Caco-2 (cell line): Measurements from ENCODE around the gene IRF4. TPM values are rescaled to one million over a fixed set of nuclear protein-coding genes. Genes with fewer than 3 reads are reported as not detected.

Source experiments
- BruUV-seq: library from RNA; stranded (reverse); fragments of 400-500 nt; replicated peaks from 2 replicates; lab custom pipeline; 2021; lab: Mats Ljungman, UMichigan
- CTCF ChIA-PET: fragments of 300-600 bp; sonication (Branson Sonifier 250); formaldehyde crosslinking; loops from one replicate; lab custom pipeline; 2022; ENCODE audit warnings: antibody characterized with exemption; lab: Charles Lee
- POLR2A ChIA-PET: fragments of 300-600 bp; sonication (Branson Sonifier 250); formaldehyde crosslinking; loops from one replicate; lab custom pipeline; 2022; ENCODE audit warnings: antibody characterized with exemption; lab: Charles Lee
- DNase-seq, 2 experiments: peaks; one replicate each; pipeline versions ENCODE4 v3.0.0 to v3.0.0-alpha.2; 2020 to 2022
- H3K27me3 ChIP-seq: replicated peaks from 2 replicates; pipeline ENCODE4 v1.6.0; 2011; ENCODE audit warnings: low read length; ENCODE audit not compliant: control insufficient read depth, insufficient read depth
- H3K36me3 ChIP-seq: 2 replicates; pipeline ENCODE4 v1.5.1; 2011; ENCODE audit warnings: low read length; ENCODE audit not compliant: control insufficient read depth, insufficient read depth
- H3K4me1 ChIP-seq: fragments of 250-450 bp; sonication (Bioruptor Pico); 2 replicates; pipeline ENCODE4 v1.5.1; 2020; ENCODE audit warnings: mild to moderate bottlenecking
- H3K4me3 ChIP-seq: 2 replicates; pipeline ENCODE4 v1.5.1; 2011; ENCODE audit warnings: low read depth, mild to moderate bottlenecking, control low read depth, low read length
- H3K9me3 ChIP-seq: fragments of 250-450 bp; sonication (Bioruptor Pico); 2 replicates; pipeline ENCODE4 v1.5.1; 2020; ENCODE audit warnings: mild to moderate bottlenecking, moderate library complexity
- H3K27ac Mint-ChIP-seq: one replicate; pipeline ENCODE4 v1.8.0; 2022; ENCODE audit warnings: mixed read lengths; ENCODE audit not compliant: unreplicated experiment
- H3K27me3 Mint-ChIP-seq: one replicate; pipeline ENCODE4 v1.8.0; 2022; ENCODE audit warnings: mixed read lengths; ENCODE audit not compliant: insufficient read depth, unreplicated experiment
- H3K36me3 Mint-ChIP-seq: one replicate; pipeline ENCODE4 v1.8.0; 2022; ENCODE audit warnings: mild to moderate bottlenecking, mixed read lengths; ENCODE audit not compliant: insufficient read depth, unreplicated experiment
- H3K4me1 Mint-ChIP-seq: one replicate; pipeline ENCODE4 v1.8.0; 2022; ENCODE audit warnings: low read depth, mixed read lengths; ENCODE audit not compliant: unreplicated experiment
- H3K4me3 Mint-ChIP-seq: one replicate; pipeline ENCODE4 v1.8.0; 2022; ENCODE audit warnings: mild to moderate bottlenecking, moderate library complexity, mixed read lengths; ENCODE audit not compliant: unreplicated experiment
- H3K9me3 Mint-ChIP-seq: one replicate; pipeline ENCODE4 v1.8.0; 2022; ENCODE audit warnings: mixed read lengths; ENCODE audit not compliant: unreplicated experiment
- intact Hi-C: fragments of 100-400 bp; cut with micrococcal nuclease; formaldehyde crosslinking; loops from one replicate; pipeline ENCODE4 v1.10.0; 2022; ENCODE audit not compliant: unreplicated experiment
- total RNA-seq: library from RNA; stranded (reverse); gene quantifications from 2 replicates; pipeline ENCODE4 v1.2.3, GENCODE V29; 2022
- TF ChIP-seq, protein P1 (sequence below), 2 experiments: fragments of 200-600 bp in 1 of 2; IDR thresholded peaks; 1 replicate in 1 of 2; 2 replicates in 1 of 2; pipeline versions ENCODE4 v1.5.1 to v1.8.0; 2011 to 2022; ENCODE audit warnings: antibody characterized with exemption in 1 of 2, control low read depth in 1 of 2, inconsistent platforms in 1 of 2, low read depth in 1 of 2, low read length in 1 of 2, mild to moderate bottlenecking in 1 of 2, moderate library complexity in 1 of 2; ENCODE audit not compliant: insufficient read depth in 1 of 2, severe bottlenecking in 1 of 2, unreplicated experiment in 1 of 2

The IRF4 gene
- total RNA-seq, 1 experiment from 2014 or later: not detected

DNA sequence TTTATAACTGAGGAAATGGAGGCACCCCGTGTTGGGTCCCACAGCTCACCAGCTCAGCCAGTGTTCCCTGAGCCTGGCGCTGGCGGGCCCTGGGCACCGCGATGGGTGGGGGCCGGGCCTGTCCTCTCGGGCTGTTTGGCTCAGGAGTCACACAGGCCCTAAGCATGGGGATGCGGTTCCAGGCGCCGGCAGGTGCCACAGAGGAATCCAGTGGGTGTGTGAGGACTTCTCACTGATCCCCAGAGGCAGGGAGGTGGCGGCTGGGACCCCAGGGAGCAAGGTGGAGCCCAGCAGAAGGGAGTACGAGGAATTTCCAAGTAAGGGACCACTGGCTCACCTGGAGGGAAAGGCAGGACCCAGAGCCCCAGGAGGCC is 57.5 kb downstream of the IRF4 start:
- no peak for DNase-seq
- H3K4me3 ChIP-seq: no peak overlapping the region
- POLR2A ChIA-PET: no interaction called here
- H3K9me3 ChIP-seq: no peaks in the 10 kb centered on the region
- Mint-ChIP-seq H3K9me3 (no peaks in the 10 kb centered on the region), H3K4me1 (no peaks in the 10 kb centered on the region), H3K36me3 (no peaks in the 10 kb centered on the region), H3K4me3 (no peak overlapping the region), H3K27ac (no peak overlapping the region), H3K27me3 (peaks cover 13% of the 10 kb centered on the region)
- no peaks in the 10 kb centered on the region; the same call in 1 of the 2 replicates for H3K27me3 ChIP-seq
- TF ChIP-seq, protein P1, sequence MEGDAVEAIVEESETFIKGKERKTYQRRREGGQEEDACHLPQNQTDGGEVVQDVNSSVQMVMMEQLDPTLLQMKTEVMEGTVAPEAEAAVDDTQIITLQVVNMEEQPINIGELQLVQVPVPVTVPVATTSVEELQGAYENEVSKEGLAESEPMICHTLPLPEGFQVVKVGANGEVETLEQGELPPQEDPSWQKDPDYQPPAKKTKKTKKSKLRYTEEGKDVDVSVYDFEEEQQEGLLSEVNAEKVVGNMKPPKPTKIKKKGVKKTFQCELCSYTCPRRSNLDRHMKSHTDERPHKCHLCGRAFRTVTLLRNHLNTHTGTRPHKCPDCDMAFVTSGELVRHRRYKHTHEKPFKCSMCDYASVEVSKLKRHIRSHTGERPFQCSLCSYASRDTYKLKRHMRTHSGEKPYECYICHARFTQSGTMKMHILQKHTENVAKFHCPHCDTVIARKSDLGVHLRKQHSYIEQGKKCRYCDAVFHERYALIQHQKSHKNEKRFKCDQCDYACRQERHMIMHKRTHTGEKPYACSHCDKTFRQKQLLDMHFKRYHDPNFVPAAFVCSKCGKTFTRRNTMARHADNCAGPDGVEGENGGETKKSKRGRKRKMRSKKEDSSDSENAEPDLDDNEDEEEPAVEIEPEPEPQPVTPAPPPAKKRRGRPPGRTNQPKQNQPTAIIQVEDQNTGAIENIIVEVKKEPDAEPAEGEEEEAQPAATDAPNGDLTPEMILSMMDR (IDR thresholded peaks at IDR 0.05; ENCODE audit: insufficient read depth in 1 of 2, low read depth in 1 of 2, low read length in 1 of 2, severe bottlenecking in 1 of 2, unreplicated experiment in 1 of 2): no peak
- intact Hi-C loops: no loop called here
- no TSS peak for BruUV-seq
- CTCF ChIA-PET: no interaction called here
- H3K36me3 ChIP-seq: no peaks in the 10 kb centered on the region
- no peaks in the 10 kb centered on the region for H3K4me1 ChIP-seq

DNA sequence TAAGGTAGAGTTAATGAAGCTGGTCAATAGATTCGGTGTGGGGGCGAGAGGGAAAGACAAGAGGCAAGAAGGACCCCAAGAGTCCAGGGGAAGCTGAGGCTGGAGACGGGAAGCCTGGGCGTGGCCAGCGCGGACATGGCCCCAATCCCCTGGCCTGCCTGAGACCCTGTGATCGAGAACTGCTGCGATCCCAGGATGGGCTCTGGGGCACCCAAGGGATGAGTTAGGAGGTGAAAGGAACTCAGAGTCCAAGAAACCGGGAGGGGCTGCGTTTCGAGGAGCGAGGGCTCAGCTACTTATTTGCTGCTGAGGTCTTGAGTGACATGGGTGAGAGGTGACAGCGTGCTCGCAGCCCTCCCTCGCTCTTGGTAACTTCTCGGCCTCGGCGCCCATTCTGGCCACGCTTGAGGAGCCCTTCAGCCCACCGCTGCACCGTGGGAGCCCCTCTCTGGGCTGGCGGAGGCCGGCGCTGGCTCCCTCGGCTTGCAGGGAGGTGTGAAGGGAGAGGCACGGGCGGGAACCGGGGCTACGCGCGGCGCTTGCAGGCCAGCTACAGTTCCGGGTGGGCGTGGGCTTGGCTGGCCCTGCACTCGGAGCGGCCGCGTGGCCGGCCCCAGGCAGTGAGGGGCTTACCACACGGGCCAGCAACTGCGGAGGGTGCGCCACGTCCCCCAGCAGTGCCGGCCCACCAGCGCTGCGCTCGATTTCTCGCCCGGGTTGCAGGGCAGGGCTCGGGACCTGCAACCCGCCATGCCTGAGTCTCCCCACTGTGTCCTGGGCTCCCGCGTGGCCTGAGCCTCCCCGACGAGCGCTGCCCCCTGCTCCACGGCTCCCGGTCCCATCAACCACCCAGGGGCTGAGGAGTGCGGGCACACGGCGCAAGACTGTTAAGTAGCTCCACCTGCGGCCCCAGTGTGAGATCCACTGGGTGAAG is 58.2 kb downstream of the IRF4 start:
- H3K27me3 ChIP-seq: no peaks in the 10 kb centered on the region; the same call in 1 of the 2 replicates
- CTCF ChIA-PET: no interaction called here
- TF ChIP-seq, protein P1 (IDR thresholded peaks at IDR 0.05; ENCODE audit: insufficient read depth in 1 of 2, low read depth in 1 of 2, low read length in 1 of 2, severe bottlenecking in 1 of 2, unreplicated experiment in 1 of 2): no peak
- POLR2A ChIA-PET: no interaction called here
- H3K9me3 Mint-ChIP-seq: no peaks in the 10 kb centered on the region
- intact Hi-C loops: no loop called here
- H3K27ac Mint-ChIP-seq: no peak overlapping the region
- no TSS peak for BruUV-seq
- H3K4me3 ChIP-seq: no peak overlapping the region
- no peaks in the 10 kb centered on the region for H3K4me1 ChIP-seq
- H3K9me3 ChIP-seq: no peaks in the 10 kb centered on the region
- no peaks in the 10 kb centered on the region for H3K36me3 ChIP-seq
- peaks cover 16% of the 10 kb centered on the region for H3K27me3 Mint-ChIP-seq
- DNase-seq: no peak
- no peaks in the 10 kb centered on the region for H3K36me3 Mint-ChIP-seq
- H3K4me3 Mint-ChIP-seq: no peak overlapping the region
- no peaks in the 10 kb centered on the region for H3K4me1 Mint-ChIP-seq

DNA sequence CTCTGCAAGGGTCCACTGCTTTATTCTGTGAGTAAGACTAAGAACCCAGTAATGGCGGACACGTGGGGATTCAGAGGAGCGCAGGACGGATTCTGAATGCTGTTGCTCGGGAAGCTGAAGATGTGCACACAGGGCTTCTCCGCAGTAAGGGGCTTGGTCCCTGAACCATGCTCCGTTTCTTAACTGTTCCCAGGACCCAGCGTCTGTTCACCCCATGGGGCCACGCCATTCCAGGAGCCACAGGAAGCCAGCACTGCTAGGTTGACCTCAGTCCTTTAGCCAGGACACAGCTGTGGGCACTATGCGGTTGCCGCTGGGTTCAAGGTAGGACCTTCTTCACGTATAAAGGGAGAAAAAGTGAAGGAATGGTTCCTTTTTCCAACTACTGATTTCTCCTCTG is 59.8 kb downstream of the IRF4 start:
- Mint-ChIP-seq H3K4me1 (no peaks in the 10 kb centered on the region), H3K27me3 (peaks cover 13% of the 10 kb centered on the region), H3K4me3 (no peak overlapping the region), H3K36me3 (no peaks in the 10 kb centered on the region), H3K27ac (no peak overlapping the region), H3K9me3 (no peaks in the 10 kb centered on the region)
- intact Hi-C loops: no loop called here
- H3K4me1 ChIP-seq: no peaks in the 10 kb centered on the region
- TF ChIP-seq, protein P1 (IDR thresholded peaks at IDR 0.05; ENCODE audit: insufficient read depth in 1 of 2, low read depth in 1 of 2, low read length in 1 of 2, severe bottlenecking in 1 of 2, unreplicated experiment in 1 of 2): no peak
- CTCF ChIA-PET: no interaction called here
- POLR2A ChIA-PET: no interaction called here
- no peaks in the 10 kb centered on the region for H3K9me3 ChIP-seq
- DNase-seq: no peak
- H3K4me3 ChIP-seq: no peak overlapping the region
- no peaks in the 10 kb centered on the region; the same call in 1 of the 2 replicates for H3K27me3 ChIP-seq
- BruUV-seq: no TSS peak
- no peaks in the 10 kb centered on the region for H3K36me3 ChIP-seq
